Measurements from ENCODE around the gene F5. TPM values are rescaled to one million over a fixed set of nuclear protein-coding genes. Genes with fewer than 3 reads are reported as not detected.

Gene F5
- total RNA-seq, 1 donor from 2014 or later, result 1.0 TPM

DNA sequence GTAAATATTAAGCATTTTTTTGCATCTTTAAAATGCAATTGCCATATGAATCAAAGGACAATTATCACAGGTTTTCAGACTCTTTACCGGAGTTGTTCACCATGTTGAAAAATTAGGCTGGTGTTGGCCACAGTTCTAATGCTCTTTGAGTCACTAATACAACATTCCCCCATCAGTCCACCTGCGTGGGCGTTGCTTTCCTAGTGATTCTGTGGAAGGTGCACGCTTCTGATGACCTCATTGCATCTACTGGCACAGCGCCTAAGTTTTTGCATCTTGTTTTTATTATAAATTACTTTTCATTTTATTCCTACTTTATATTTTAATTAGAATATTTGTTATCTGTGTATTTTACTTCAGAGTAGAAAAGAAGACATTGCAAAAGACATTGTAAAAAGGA is 4.7 kb upstream of the F5 start:
- Histone ChIP-seq H3K36me3 (ENCODE audit: control insufficient read depth in 3 of 3, insufficient read depth in 3 of 3, low read length in 3 of 3) (no peaks in the 10 kb centered on the region), H3K4me3 (ENCODE audit: low read length in 3 of 3) (no peak overlapping the region), H3K27me3 (ENCODE audit: control insufficient read depth in 3 of 3, insufficient read depth in 3 of 3, low read length in 3 of 3) (peaks cover 0 to 5% (median 2%) of the 10 kb centered on the region in 3 donors), H3K9ac (ENCODE audit: low read depth in 1 of 3, low read length in 3 of 3) (no peak overlapping the region), H3K9me3 (ENCODE audit: control insufficient read depth in 3 of 3, low read length in 3 of 3) (no peaks in the 10 kb centered on the region), H3K27ac (ENCODE audit: low read depth, low read length) (no peak overlapping the region), H3K4me1 (ENCODE audit: control insufficient read depth in 3 of 3, insufficient read depth in 3 of 3, low read length in 3 of 3) (peaks cover 4 to 8% (median 5%) of the 10 kb centered on the region in 3 donors)

GRCh38 chr1:169588785-169589485 is 2.7 kb upstream of the F5 start:
- H3K27me3 ChIP-seq (ENCODE audit: control insufficient read depth in 3 of 3, insufficient read depth in 3 of 3, low read length in 3 of 3), result peaks cover 0 to 8% (median 2%) of the 10 kb centered on the region in 3 donors
- peaks cover 4 to 8% (median 5%) of the 10 kb centered on the region in 3 donors for H3K4me1 ChIP-seq (ENCODE audit: control insufficient read depth in 3 of 3, insufficient read depth in 3 of 3, low read length in 3 of 3)
- no peak overlapping the region for H3K27ac ChIP-seq (ENCODE audit: low read depth, low read length)
- no peak overlapping the region for H3K9ac ChIP-seq (ENCODE audit: low read depth in 1 of 3, low read length in 3 of 3)
- H3K4me3 ChIP-seq (ENCODE audit: low read length in 3 of 3), result no peak overlapping the region
- no peaks in the 10 kb centered on the region for H3K36me3 ChIP-seq (ENCODE audit: control insufficient read depth in 3 of 3, insufficient read depth in 3 of 3, low read length in 3 of 3)
- H3K9me3 ChIP-seq (ENCODE audit: control insufficient read depth in 3 of 3, low read length in 3 of 3), result no peaks in the 10 kb centered on the region

- H3K4me1 ChIP-seq (ENCODE audit: control insufficient read depth in 3 of 3, insufficient read depth in 3 of 3, low read length in 3 of 3), result peaks cover 4 to 8% (median 5%) of the 10 kb centered on the region in 3 donors
- no peak overlapping the region for H3K4me3 ChIP-seq (ENCODE audit: low read length in 3 of 3)
- no peaks in the 10 kb centered on the region for H3K36me3 ChIP-seq (ENCODE audit: control insufficient read depth in 3 of 3, insufficient read depth in 3 of 3, low read length in 3 of 3)
- peaks cover 0 to 8% (median 2%) of the 10 kb centered on the region in 3 donors for H3K27me3 ChIP-seq (ENCODE audit: control insufficient read depth in 3 of 3, insufficient read depth in 3 of 3, low read length in 3 of 3)
- H3K27ac ChIP-seq (ENCODE audit: low read depth, low read length), result no peak overlapping the region
- no peak overlapping the region for H3K9ac ChIP-seq (ENCODE audit: low read depth in 1 of 3, low read length in 3 of 3)
- no peaks in the 10 kb centered on the region for H3K9me3 ChIP-seq (ENCODE audit: control insufficient read depth in 3 of 3, low read length in 3 of 3)
Measured at GRCh38 chr1:169588112-169588511, 1.8 kb upstream of the F5 start.

DNA sequence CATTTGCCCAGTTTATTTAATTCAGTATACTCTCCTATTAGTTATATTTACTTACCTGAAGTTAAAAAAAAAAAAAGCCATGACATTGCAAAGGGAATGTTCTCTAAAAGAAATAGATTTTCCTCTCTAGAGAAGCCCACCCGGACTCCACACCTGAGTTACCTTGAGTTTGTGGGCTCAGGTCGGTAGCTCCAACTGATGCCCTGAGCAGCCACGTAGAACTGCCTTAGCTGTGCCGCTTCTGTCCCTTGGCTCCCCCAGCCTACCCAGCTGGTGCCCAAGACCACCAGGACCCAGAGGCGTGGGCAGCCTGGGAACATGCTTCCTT is 250 bp downstream of the F5 start:
- H3K36me3 ChIP-seq (ENCODE audit: control insufficient read depth in 3 of 3, insufficient read depth in 3 of 3, low read length in 3 of 3), result no peaks in the 10 kb centered on the region
- H3K27me3 ChIP-seq (ENCODE audit: control insufficient read depth in 3 of 3, insufficient read depth in 3 of 3, low read length in 3 of 3), result peaks cover 0 to 8% (median 2%) of the 10 kb centered on the region in 3 donors
- peak overlapping the region; percentile 42 to 61 (median 43) for H3K4me3 ChIP-seq (ENCODE audit: low read length in 3 of 3)
- H3K9me3 ChIP-seq (ENCODE audit: control insufficient read depth in 3 of 3, low read length in 3 of 3), result no peaks in the 10 kb centered on the region
- H3K4me1 ChIP-seq (ENCODE audit: control insufficient read depth in 3 of 3, insufficient read depth in 3 of 3, low read length in 3 of 3), result peaks cover 4 to 8% (median 5%) of the 10 kb centered on the region in 3 donors
- peak overlapping the region in 2 of 3 donors; percentile 47 to 72 for H3K9ac ChIP-seq (ENCODE audit: low read depth in 1 of 3, low read length in 3 of 3)
- no peak overlapping the region for H3K27ac ChIP-seq (ENCODE audit: low read depth, low read length)

DNA sequence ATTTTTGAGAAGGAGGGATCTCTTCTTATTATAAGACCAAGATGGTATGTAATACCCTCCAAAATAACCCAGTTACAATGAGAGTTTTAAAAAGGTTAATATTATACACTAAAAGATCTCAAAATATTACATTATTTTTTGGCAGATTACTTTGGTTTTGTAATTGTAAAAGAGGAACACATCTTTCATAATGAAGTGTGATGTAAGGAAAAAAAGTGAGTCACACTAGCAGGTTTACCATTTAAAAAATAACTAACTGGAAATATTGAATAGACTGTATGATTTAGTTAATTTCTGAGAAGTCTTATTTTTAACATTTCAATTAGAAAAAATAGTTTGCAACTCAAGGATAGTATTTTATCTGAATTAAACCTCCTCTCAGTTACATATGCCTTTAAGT is 1.1 kb downstream of the F5 start:
- no peaks in the 10 kb centered on the region for H3K36me3 ChIP-seq (ENCODE audit: control insufficient read depth in 3 of 3, insufficient read depth in 3 of 3, low read length in 3 of 3)
- no peaks in the 10 kb centered on the region for H3K9me3 ChIP-seq (ENCODE audit: control insufficient read depth in 3 of 3, low read length in 3 of 3)
- peaks cover 4 to 8% (median 5%) of the 10 kb centered on the region in 3 donors for H3K4me1 ChIP-seq (ENCODE audit: control insufficient read depth in 3 of 3, insufficient read depth in 3 of 3, low read length in 3 of 3)
- no peak overlapping the region for H3K27ac ChIP-seq (ENCODE audit: low read depth, low read length)
- H3K9ac ChIP-seq (ENCODE audit: low read depth in 1 of 3, low read length in 3 of 3), result no peak overlapping the region
- H3K27me3 ChIP-seq (ENCODE audit: control insufficient read depth in 3 of 3, insufficient read depth in 3 of 3, low read length in 3 of 3), result peaks cover 0 to 8% (median 2%) of the 10 kb centered on the region in 3 donors
- no peak overlapping the region for H3K4me3 ChIP-seq (ENCODE audit: low read length in 3 of 3)

- no peak overlapping the region for H3K9ac ChIP-seq (ENCODE audit: low read depth in 1 of 3, low read length in 3 of 3)
- H3K36me3 ChIP-seq (ENCODE audit: control insufficient read depth in 3 of 3, insufficient read depth in 3 of 3, low read length in 3 of 3), result no peaks in the 10 kb centered on the region
- H3K9me3 ChIP-seq (ENCODE audit: control insufficient read depth in 3 of 3, low read length in 3 of 3), result no peaks in the 10 kb centered on the region
- H3K4me1 ChIP-seq (ENCODE audit: control insufficient read depth in 3 of 3, insufficient read depth in 3 of 3, low read length in 3 of 3), result peaks cover 4 to 8% (median 5%) of the 10 kb centered on the region in 3 donors
- H3K27ac ChIP-seq (ENCODE audit: low read depth, low read length), result no peak overlapping the region
- peaks cover 0 to 8% (median 2%) of the 10 kb centered on the region in 3 donors for H3K27me3 ChIP-seq (ENCODE audit: control insufficient read depth in 3 of 3, insufficient read depth in 3 of 3, low read length in 3 of 3)
- no peak overlapping the region for H3K4me3 ChIP-seq (ENCODE audit: low read length in 3 of 3)
Measured at GRCh38 chr1:169584483-169585144, 1.7 kb downstream of the F5 start.

DNA sequence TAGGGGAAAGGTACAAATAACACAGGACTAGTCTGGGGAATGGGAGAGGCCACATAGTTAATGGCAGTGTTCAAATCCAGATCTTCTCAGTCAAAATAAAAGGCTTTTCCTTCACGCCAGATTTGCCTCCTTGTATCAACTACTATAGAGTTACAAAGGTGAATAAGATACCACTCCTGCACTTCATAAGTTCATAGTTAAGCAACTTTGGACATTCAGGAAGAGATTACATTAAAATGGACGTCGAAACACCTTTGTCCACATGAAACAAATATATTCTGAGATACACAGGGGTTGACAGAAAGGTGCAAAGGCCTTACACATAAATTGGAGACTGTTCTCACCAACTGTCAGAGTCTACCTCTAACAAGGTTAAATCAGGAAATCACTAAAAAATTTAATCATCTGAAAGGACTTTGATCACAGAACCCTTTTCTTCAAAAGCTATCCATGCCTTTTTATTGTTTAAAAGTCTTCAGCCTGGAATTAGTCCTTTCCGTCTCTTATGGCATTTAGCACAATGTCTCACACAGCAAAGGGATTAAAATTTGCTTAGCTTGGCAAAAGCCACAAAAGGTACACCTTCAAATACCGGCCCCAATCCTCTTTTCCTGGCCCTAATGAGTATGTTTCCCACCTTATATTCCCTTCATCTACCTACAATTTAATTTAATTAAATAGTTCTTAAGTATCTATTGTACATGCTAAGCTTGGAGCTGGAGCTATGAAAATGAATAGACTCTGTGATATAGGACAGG is 8.1 kb downstream of the F5 start:
- Histone ChIP-seq H3K27me3 (ENCODE audit: control insufficient read depth in 3 of 3, insufficient read depth in 3 of 3, low read length in 3 of 3) (no peaks in the 10 kb centered on the region), H3K4me1 (ENCODE audit: control insufficient read depth in 3 of 3, insufficient read depth in 3 of 3, low read length in 3 of 3) (no peaks in the 10 kb centered on the region), H3K9me3 (ENCODE audit: control insufficient read depth in 3 of 3, low read length in 3 of 3) (no peaks in the 10 kb centered on the region), H3K36me3 (ENCODE audit: control insufficient read depth in 3 of 3, insufficient read depth in 3 of 3, low read length in 3 of 3) (no peaks in the 10 kb centered on the region), H3K4me3 (ENCODE audit: low read length in 3 of 3) (no peak overlapping the region), H3K27ac (ENCODE audit: low read depth, low read length) (no peak overlapping the region), H3K9ac (ENCODE audit: low read depth in 1 of 3, low read length in 3 of 3) (no peak overlapping the region)

DNA sequence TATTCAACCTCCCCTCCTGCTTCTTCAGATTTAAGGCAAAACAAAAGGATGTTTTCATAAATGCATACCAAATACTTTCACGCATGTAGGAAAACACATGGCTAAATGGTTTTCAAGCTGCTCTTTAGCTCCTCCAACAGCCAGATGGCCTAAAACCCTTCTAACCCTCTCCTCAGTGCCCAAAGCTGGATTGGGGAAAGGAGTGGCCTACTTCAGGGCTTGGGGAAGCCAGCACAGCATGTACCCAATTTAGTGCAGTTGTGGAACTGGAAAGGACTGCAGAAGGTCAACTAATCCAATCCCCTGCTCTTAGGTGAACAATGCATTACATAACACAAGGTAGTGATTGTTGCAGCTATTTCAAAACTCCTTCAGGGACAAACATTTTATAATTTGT is 9.3 kb downstream of the F5 start:
- H3K27me3 ChIP-seq (ENCODE audit: control insufficient read depth in 3 of 3, insufficient read depth in 3 of 3, low read length in 3 of 3), result no peaks in the 10 kb centered on the region
- H3K9ac ChIP-seq (ENCODE audit: low read depth in 1 of 3, low read length in 3 of 3), result no peak overlapping the region
- H3K27ac ChIP-seq (ENCODE audit: low read depth, low read length), result no peak overlapping the region
- no peaks in the 10 kb centered on the region for H3K36me3 ChIP-seq (ENCODE audit: control insufficient read depth in 3 of 3, insufficient read depth in 3 of 3, low read length in 3 of 3)
- H3K9me3 ChIP-seq (ENCODE audit: control insufficient read depth in 3 of 3, low read length in 3 of 3), result no peaks in the 10 kb centered on the region
- H3K4me1 ChIP-seq (ENCODE audit: control insufficient read depth in 3 of 3, insufficient read depth in 3 of 3, low read length in 3 of 3), result no peaks in the 10 kb centered on the region
- H3K4me3 ChIP-seq (ENCODE audit: low read length in 3 of 3), result no peak overlapping the region

- no peaks in the 10 kb centered on the region for H3K27me3 ChIP-seq (ENCODE audit: control insufficient read depth in 3 of 3, insufficient read depth in 3 of 3, low read length in 3 of 3)
- no peaks in the 10 kb centered on the region for H3K36me3 ChIP-seq (ENCODE audit: control insufficient read depth in 3 of 3, insufficient read depth in 3 of 3, low read length in 3 of 3)
- H3K4me1 ChIP-seq (ENCODE audit: control insufficient read depth in 3 of 3, insufficient read depth in 3 of 3, low read length in 3 of 3), result no peaks in the 10 kb centered on the region
- no peak overlapping the region for H3K4me3 ChIP-seq (ENCODE audit: low read length in 3 of 3)
- H3K9me3 ChIP-seq (ENCODE audit: control insufficient read depth in 3 of 3, low read length in 3 of 3), result no peaks in the 10 kb centered on the region
- no peak overlapping the region for H3K9ac ChIP-seq (ENCODE audit: low read depth in 1 of 3, low read length in 3 of 3)
- H3K27ac ChIP-seq (ENCODE audit: low read depth, low read length), result no peak overlapping the region
Measured at GRCh38 chr1:169576241-169576934, 9.9 kb downstream of the F5 start.

Measured in skeletal muscle tissue (tissue), 4 donors.